Esophagus muscularis mucosa (tissue), 4 donors: ENCODE measurements around the gene DOCK1. TPM values are rescaled to one million over a fixed set of nuclear protein-coding genes. Genes with fewer than 3 reads are reported as not detected.

Experiments
- DNase-seq: peaks from one replicate; pipeline ENCODE4 v3.0.0-alpha.2; 2017; ENCODE audit errors: extremely low spot score
- H3K27ac ChIP-seq, 4 donors: fragments of 200-600 bp; sonication (generic); replicated peaks in 1 of 4; 1 replicate in 3 of 4; 2 replicates in 1 of 4; pipeline ENCODE4 v1.5.1; 2016 to 2019; ENCODE audit warnings: mild to moderate bottlenecking in 1 of 4
- H3K27me3 ChIP-seq, 4 donors: fragments of 200-600 bp; sonication (generic); one replicate each; pipeline versions ENCODE4 v1.5.1 to v1.6.0; 2016 to 2019
- H3K36me3 ChIP-seq, 4 donors: fragments of 200-600 bp; sonication (generic); one replicate each; pipeline ENCODE4 v1.5.1; 2016 to 2019
- H3K4me1 ChIP-seq, 4 donors: fragments of 200-600 bp; sonication (generic); one replicate each; pipeline ENCODE4 v1.5.1; 2016 to 2019
- H3K4me3 ChIP-seq, 4 donors: fragments of 200-600 bp; sonication (generic); 1 replicate in 2 of 4; 2 replicates in 2 of 4; pipeline ENCODE4 v1.5.1; 2016 to 2019; ENCODE audit warnings: mild to moderate bottlenecking in 4 of 4, moderate library complexity in 1 of 4
- H3K9me3 ChIP-seq, 4 donors: fragments of 200-600 bp; sonication (generic); 1 replicate in 3 of 4; 2 replicates in 1 of 4; pipeline ENCODE4 v1.5.1; 2016 to 2019
- CTCF ChIP-seq, 3 experiments: fragments of 200-600 bp in 2 of 3; fragments of 450-650 bp in 1 of 3; sonication (generic) in 2 of 3; IDR thresholded peaks; one replicate each; pipeline ENCODE4 v1.5.1; 2017 to 2019; ENCODE audit warnings: antibody characterized with exemption in 3 of 3, mild to moderate bottlenecking in 2 of 3, moderate library complexity in 1 of 3
- EP300 ChIP-seq: sonication (generic); formaldehyde crosslinking; IDR thresholded peaks from one replicate; pipeline ENCODE4 v1.6.1; 2017; ENCODE audit warnings: antibody characterized with exemption
- POLR2A ChIP-seq: fragments of 450-650 bp; IDR thresholded peaks from one replicate; pipeline ENCODE4 v1.6.1; 2017; ENCODE audit warnings: antibody characterized with exemption, moderate library complexity, mild to moderate bottlenecking, low read depth
- POLR2AphosphoS5 ChIP-seq, 2 donors: sonication (generic); formaldehyde crosslinking; IDR thresholded peaks; one replicate each; pipeline ENCODE4 v1.6.1; 2017; ENCODE audit warnings: antibody characterized with exemption in 2 of 2
- WGBS: methylation state at CpG from one replicate; pipeline ENCODE4 v1.1.5; 2018; 5-methylcytosine and 5-hydroxymethylcytosine counted together
- intact Hi-C: fragments of 100-400 bp; cut with DNase I; formaldehyde crosslinking; loops from one replicate; pipeline ENCODE4 v1.15.1; 2023
- total RNA-seq, 4 donors: library from RNA; depleted of rRNA; stranded (reverse); fragments of >200 nt; gene quantifications; one replicate each; pipeline versions ENCODE4 v1.1.0 to v1.2.1, GENCODE V29; 2016

DOCK1 gene
- total RNA-seq, 4 donors from 2014 or later: 41.4 to 60.3 (median 55.3) TPM

- intact Hi-C loops: no loop called here
- H3K4me1 ChIP-seq: peaks cover 5 to 20% (median 17%) of the 10 kb centered on the region in 4 donors
- peak overlapping the region in 2 of 4 donors; percentile 35 to 37 for H3K27ac ChIP-seq
- no peaks in the 10 kb centered on the region for H3K27me3 ChIP-seq
- 26% methylated on average over 10 of the region's 10 CpGs for WGBS
- H3K36me3 ChIP-seq: peaks cover 0 to 47% (median 12%) of the 10 kb centered on the region in 4 donors
- no peak for DNase-seq
- H3K4me3 ChIP-seq: no peak overlapping the region
- H3K9me3 ChIP-seq: no peaks in the 10 kb centered on the region
- TF ChIP-seq EP300 (no peak), POLR2AphosphoS5 (IDR thresholded peaks at IDR 0.05) (peak in 1 of 2 donors; percentile 74)
Observed at GRCh38 chr10:127012769-127013152, 107.5 kb downstream of the DOCK1 start.

GRCh38 chr10:127013211-127013656, 108.0 kb downstream of the DOCK1 start:
- Histone ChIP-seq H3K9me3 (no peaks in the 10 kb centered on the region), H3K27ac (peak overlapping the region in 2 of 4 donors; percentile 35 to 37), H3K36me3 (peaks cover 0 to 52% (median 17%) of the 10 kb centered on the region in 4 donors), H3K27me3 (no peaks in the 10 kb centered on the region), H3K4me3 (no peak overlapping the region), H3K4me1 (peaks cover 5 to 20% (median 17%) of the 10 kb centered on the region in 4 donors)
- TF ChIP-seq POLR2AphosphoS5 (IDR thresholded peaks at IDR 0.05): no peak
- no peak for TF ChIP-seq POLR2A
- no peak for TF ChIP-seq EP300
- TF ChIP-seq CTCF (IDR thresholded peaks at IDR 0.05): no peak
- whole genome bisulfite sequencing: 40% methylated on average over 9 of the region's 9 CpGs
- intact Hi-C loops: no loop called here
- DNase-seq: no peak

GRCh38 chr10:127013691-127014473, 108.7 kb downstream of the DOCK1 start:
- no peak for DNase-seq
- no peak for TF ChIP-seq POLR2AphosphoS5 (IDR thresholded peaks at IDR 0.05)
- 93% methylated on average over 8 of the region's 9 CpGs for WGBS
- H3K4me3 ChIP-seq: no peak overlapping the region
- no peaks in the 10 kb centered on the region for H3K27me3 ChIP-seq
- H3K36me3 ChIP-seq: peaks cover 0 to 58% (median 23%) of the 10 kb centered on the region in 4 donors
- peak overlapping the region in 2 of 4 donors; percentile 35 to 37 for H3K27ac ChIP-seq
- H3K9me3 ChIP-seq: no peaks in the 10 kb centered on the region
- intact Hi-C loops: no loop called here
- peaks cover 5 to 20% (median 17%) of the 10 kb centered on the region in 4 donors for H3K4me1 ChIP-seq

- H3K36me3 ChIP-seq: peaks cover 0 to 60% (median 28%) of the 10 kb centered on the region in 4 donors
- intact Hi-C loops: no loop called here
- 100% methylated on average over 2 of the region's 4 CpGs for WGBS
- no peaks in the 10 kb centered on the region for H3K9me3 ChIP-seq
- TF ChIP-seq POLR2AphosphoS5 (IDR thresholded peaks at IDR 0.05) (no peak), POLR2A (no peak), EP300 (no peak), CTCF (IDR thresholded peaks at IDR 0.05) (no peak)
- no peaks in the 10 kb centered on the region for H3K27me3 ChIP-seq
- no peak for DNase-seq
- no peak overlapping the region for H3K4me3 ChIP-seq
- H3K27ac ChIP-seq: no peak overlapping the region
- peaks cover 5 to 20% (median 17%) of the 10 kb centered on the region in 4 donors for H3K4me1 ChIP-seq
Observed at GRCh38 chr10:127014671-127015070, 109.4 kb downstream of the DOCK1 start.

- no peak for DNase-seq
- Histone ChIP-seq H3K27me3 (no peaks in the 10 kb centered on the region), H3K9me3 (no peaks in the 10 kb centered on the region), H3K4me3 (no peak overlapping the region), H3K36me3 (peaks cover 0 to 61% (median 27%) of the 10 kb centered on the region in 4 donors), H3K4me1 (peaks cover 5 to 20% (median 17%) of the 10 kb centered on the region in 4 donors), H3K27ac (no peak overlapping the region)
- WGBS: 97% methylated on average over 12 of the region's 12 CpGs
- intact Hi-C loops: no loop called here
- no peak for TF ChIP-seq POLR2AphosphoS5 (IDR thresholded peaks at IDR 0.05)
- TF ChIP-seq CTCF (IDR thresholded peaks at IDR 0.05): no peak
- TF ChIP-seq EP300: no peak
- TF ChIP-seq POLR2A: no peak
Observed at GRCh38 chr10:127015373-127015772, 110.1 kb downstream of the DOCK1 start.
